H9 (cell line): ENCODE measurements around the gene KAZN. TPM values are rescaled to one million over a fixed set of nuclear protein-coding genes. Genes with fewer than 3 reads are reported as not detected.

Experiments used
- DNase-seq: peaks from one replicate; pipeline ENCODE4 v3.0.0-alpha.2; 2017
- H2AFZ ChIP-seq: one replicate; pipeline ENCODE4 v1.6.1; 2013; ENCODE audit warnings: mild to moderate bottlenecking, low read length, control low read depth, moderate library complexity
- H2AK5ac ChIP-seq: 2 replicates; pipeline ENCODE4 v1.6.1; 2013; ENCODE audit warnings: low read length, control low read depth, mixed read lengths; ENCODE audit not compliant: insufficient read length
- H2BK120ac ChIP-seq: one replicate; pipeline ENCODE4 v1.6.1; 2013; ENCODE audit warnings: low read depth, mild to moderate bottlenecking, low read length, control low read depth, inconsistent platforms; ENCODE audit not compliant: poor library complexity, severe bottlenecking
- H2BK12ac ChIP-seq: 2 replicates; pipeline ENCODE4 v1.6.1; 2013; ENCODE audit warnings: low read length, control low read depth, mixed read lengths, low read depth; ENCODE audit not compliant: insufficient read length
- H2BK15ac ChIP-seq: 2 replicates; pipeline ENCODE4 v1.6.1; 2013; ENCODE audit warnings: low read depth, low read length, control low read depth
- H2BK20ac ChIP-seq: one replicate; pipeline ENCODE4 v1.6.1; 2013; ENCODE audit warnings: low read depth, mild to moderate bottlenecking, low read length, control low read depth, inconsistent platforms; ENCODE audit not compliant: poor library complexity, severe bottlenecking
- H2BK5ac ChIP-seq: 2 replicates; pipeline ENCODE4 v1.6.1; 2013; ENCODE audit warnings: low read length, control low read depth, mixed read lengths; ENCODE audit not compliant: insufficient read length
- H3K14ac ChIP-seq: 2 replicates; pipeline ENCODE4 v1.6.1; 2013; ENCODE audit warnings: low read length, control low read depth; ENCODE audit not compliant: insufficient read depth
- H3K18ac ChIP-seq: 2 replicates; pipeline ENCODE4 v1.6.1; 2013; ENCODE audit warnings: low read depth, mild to moderate bottlenecking, mixed read lengths, low read length, control low read depth; ENCODE audit not compliant: insufficient read length
- H3K23ac ChIP-seq: 2 replicates; pipeline ENCODE4 v1.6.1; 2013; ENCODE audit warnings: low read length, control low read depth, mixed read lengths, low read depth; ENCODE audit not compliant: insufficient read length
- H3K23me2 ChIP-seq: 2 replicates; pipeline ENCODE4 v1.6.1; 2013; ENCODE audit warnings: low read depth, mild to moderate bottlenecking, mixed read lengths, low read length, control low read depth; ENCODE audit not compliant: insufficient read length, poor library complexity, severe bottlenecking
- H3K27ac ChIP-seq: 2 replicates; pipeline ENCODE4 v1.5.1; 2013; ENCODE audit warnings: low read length, control low read depth, mixed read lengths, low read depth; ENCODE audit not compliant: insufficient read length
- H3K27me3 ChIP-seq: 2 replicates; pipeline ENCODE4 v1.6.1; 2013; ENCODE audit warnings: low read length, control low read depth, inconsistent platforms; ENCODE audit not compliant: insufficient read depth
- H3K4ac ChIP-seq: 2 replicates; pipeline ENCODE4 v1.6.1; 2013; ENCODE audit warnings: low read depth, mild to moderate bottlenecking, control low read depth, inconsistent platforms, low read length, moderate library complexity
- H3K4me1 ChIP-seq: 2 replicates; pipeline ENCODE4 v1.6.1; 2013; ENCODE audit warnings: low read length, control low read depth, inconsistent platforms; ENCODE audit not compliant: insufficient read depth
- H3K4me2 ChIP-seq: 2 replicates; pipeline ENCODE4 v1.6.1; 2013; ENCODE audit warnings: low read length, control low read depth, mixed read lengths; ENCODE audit not compliant: insufficient read length, insufficient read depth
- H3K56ac ChIP-seq: 2 replicates; pipeline ENCODE4 v1.6.1; 2013; ENCODE audit warnings: low read depth, mild to moderate bottlenecking, mixed read lengths, low read length, control low read depth; ENCODE audit not compliant: insufficient read length
- H3K79me1 ChIP-seq: 2 replicates; pipeline ENCODE4 v1.6.1; 2013; ENCODE audit warnings: low read depth, mild to moderate bottlenecking, moderate library complexity, low read length, control low read depth, inconsistent platforms; ENCODE audit not compliant: insufficient read depth, poor library complexity, severe bottlenecking
- H3K79me2 ChIP-seq: 2 replicates; pipeline ENCODE4 v1.6.1; 2013; ENCODE audit warnings: low read length, control low read depth, inconsistent platforms; ENCODE audit not compliant: insufficient read depth
- H3K9ac ChIP-seq: 2 replicates; pipeline ENCODE4 v1.6.1; 2013; ENCODE audit warnings: low read length, control low read depth, mixed read lengths; ENCODE audit not compliant: insufficient read length; ENCODE audit errors: extremely low read depth
- H3K9me3 ChIP-seq: one replicate; pipeline ENCODE4 v1.6.1; 2013; ENCODE audit warnings: low read depth, low read length, inconsistent platforms; ENCODE audit not compliant: control insufficient read depth
- H3T11ph ChIP-seq: one replicate; pipeline ENCODE4 v1.6.1; 2013; ENCODE audit warnings: mild to moderate bottlenecking, low read length, control low read depth, inconsistent platforms
- H4K20me1 ChIP-seq: one replicate; pipeline ENCODE4 v1.6.1; 2013; ENCODE audit not compliant: control insufficient read depth, insufficient read length, insufficient read depth
- H4K5ac ChIP-seq: 2 replicates; pipeline ENCODE4 v1.6.1; 2013; ENCODE audit warnings: low read depth, mild to moderate bottlenecking, mixed read lengths, low read length, control low read depth; ENCODE audit not compliant: insufficient read length
- H4K8ac ChIP-seq: replicated peaks from 2 replicates; pipeline ENCODE4 v1.6.1; 2013; ENCODE audit warnings: low read length, control low read depth, mixed read lengths, low read depth; ENCODE audit not compliant: insufficient read length
- H4K91ac ChIP-seq: 2 replicates; pipeline ENCODE4 v1.6.1; 2013; ENCODE audit warnings: low read depth, mild to moderate bottlenecking, moderate library complexity, mixed read lengths, low read length, control low read depth; ENCODE audit not compliant: insufficient read length
- H3K27ac Mint-ChIP-seq, 3 experiments: 2 replicates in 2 of 3; 3 replicates in 1 of 3; pipeline ENCODE4 v1.8.0; 2020 to 2021; ENCODE audit warnings: mixed read lengths in 3 of 3, mild to moderate bottlenecking in 1 of 3, moderate library complexity in 1 of 3
- H3K27me3 Mint-ChIP-seq: 2 replicates; pipeline ENCODE4 v1.8.0; 2021; ENCODE audit warnings: low read depth, mild to moderate bottlenecking, moderate library complexity, mixed read lengths
- H3K36me3 Mint-ChIP-seq, 3 experiments: 2 replicates in 2 of 3; 3 replicates in 1 of 3; pipeline ENCODE4 v1.8.0; 2020 to 2021; ENCODE audit warnings: low read depth in 3 of 3, mixed read lengths in 3 of 3; ENCODE audit not compliant: insufficient read depth in 1 of 3
- H3K4me1 Mint-ChIP-seq, 2 experiments: 2 replicates each; pipeline ENCODE4 v1.8.0; 2020; ENCODE audit warnings: mixed read lengths in 2 of 2
- H3K4me3 Mint-ChIP-seq, 2 experiments: 2 replicates in 1 of 2; 3 replicates in 1 of 2; pipeline ENCODE4 v1.8.0; 2020 to 2021; ENCODE audit warnings: mild to moderate bottlenecking in 2 of 2, mixed read lengths in 2 of 2, moderate library complexity in 1 of 2
- H3K9me3 Mint-ChIP-seq, 2 experiments: 2 replicates in 1 of 2; 3 replicates in 1 of 2; pipeline ENCODE4 v1.8.0; 2020; ENCODE audit warnings: mild to moderate bottlenecking in 2 of 2, mixed read lengths in 2 of 2, moderate library complexity in 1 of 2
- CTCF ChIP-seq: fragments of 200-600 bp; sonication (generic); conservative IDR thresholded peaks from 3 replicates; pipeline ENCODE4 v1.8.0; 2021; ENCODE audit warnings: antibody characterized with exemption, mild to moderate bottlenecking
- WGBS: extraction: QIAGEN DNeasy Blood & Tissue Kit; methylation state at CpG from one replicate; pipeline ENCODE4 v1.1.7; 2013; ENCODE audit warnings: missing lambda C conversion rate, low lambda C conversion rate, mixed read lengths; ENCODE audit not compliant: insufficient read length; ENCODE audit errors: extremely low coverage; 5-methylcytosine and 5-hydroxymethylcytosine counted together
- total RNA-seq: library from RNA; stranded (reverse); gene quantifications from 2 replicates; pipeline ENCODE4 v1.2.1, GENCODE V29; 2021

The KAZN gene
- total RNA-seq, 1 experiment from 2014 or later, result 7.6 TPM

- Histone ChIP-seq H3K79me1 (no peaks in the 10 kb centered on the region), H2BK5ac (no peak overlapping the region), H3K4me1 (no peaks in the 10 kb centered on the region), H3K18ac (no peak overlapping the region), H3K4ac (no peak overlapping the region), H3K4me2 (no peak overlapping the region), H4K5ac (no peak overlapping the region), H4K91ac (no peak overlapping the region), H2AK5ac (no peak overlapping the region), H3K23ac (no peak overlapping the region), H2BK15ac (no peak overlapping the region), H3K23me2 (peaks cover 5% of the 10 kb centered on the region), H3K9ac (no peak overlapping the region), H3K79me2 (no peaks in the 10 kb centered on the region), H4K8ac (no peak overlapping the region), H2BK20ac (no peak overlapping the region), H4K20me1 (no peaks in the 10 kb centered on the region), H3K56ac (no peak overlapping the region), H2AFZ (no peak overlapping the region), H3K9me3 (no peaks in the 10 kb centered on the region), H3K27me3 (no peaks in the 10 kb centered on the region), H3T11ph (no peak overlapping the region), H2BK120ac (no peak overlapping the region), H3K14ac (no peak overlapping the region), H2BK12ac (no peak overlapping the region), H3K27ac (no peak overlapping the region)
- Mint-ChIP-seq H3K36me3 (no peaks in the 10 kb centered on the region), H3K27me3 (peaks cover 32% of the 10 kb centered on the region), H3K9me3 (no peaks in the 10 kb centered on the region), H3K27ac (no peak overlapping the region), H3K4me3 (no peak overlapping the region), H3K4me1 (peaks cover 6% of the 10 kb centered on the region in 2 experiments; a peak in 3 of 4 replicates)
- TF ChIP-seq CTCF, result no peak
- DNase-seq, result no peak
- WGBS, result no CpG with 5 or more reads among the region's 10 CpGs
Measured at GRCh38 chr1:14919289-14919688, 320.8 kb downstream of the KAZN start.
